HG02623 (cell line): ENCODE results near the gene SERP1.

Experiments used
- ATAC-seq: cut with Tn5 transposase; IDR thresholded peaks from one replicate; pipeline ENCODE4 v1.9.1; 2021; ENCODE audit warnings: moderate library complexity; ENCODE audit not compliant: unreplicated experiment

The SERP1 gene

GRCh38 chr3:150546226-150547044 is at the start of gene SERP1, which contains the start of gene EIF2A:
Gene SERP1 (minus strand): TSS chr3:150546496. CDS start chr3:150546135, 361 bp downstream.
Gene EIF2A (plus strand): TSS chr3:150546787. CDS start chr3:150546803, 16 bp downstream.
- peak; percentile 90 for ATAC-seq

GRCh38 chr3:150594150-150594549 is 47.9 kb upstream of the SERP1 start:
- no peak for ATAC-seq

- no peak for ATAC-seq
Measured at GRCh38 chr3:150589759-150590158, 43.5 kb upstream of the SERP1 start.

GRCh38 chr3:150588027-150588830 is 41.9 kb upstream of the SERP1 start:
- no peak for ATAC-seq

- peak; percentile 53 for ATAC-seq
Measured at GRCh38 chr3:150583028-150583427, 36.7 kb upstream of the SERP1 start.

GRCh38 chr3:150582620-150583019 is 36.3 kb upstream of the SERP1 start:
- peak; percentile 58 for ATAC-seq

GRCh38 chr3:150581174-150581573 is 34.9 kb upstream of the SERP1 start:
- no peak for ATAC-seq

GRCh38 chr3:150577855-150578254 is 31.6 kb upstream of the SERP1 start:
- ATAC-seq: no peak

GRCh38 chr3:150567328-150567727 is 21.0 kb upstream of the SERP1 start:
- ATAC-seq: no peak

GRCh38 chr3:150564243-150564642 is 17.9 kb upstream of the SERP1 start:
- ATAC-seq: no peak

GRCh38 chr3:150557725-150558124 is 11.4 kb upstream of the SERP1 start:
- ATAC-seq: no peak

- ATAC-seq: no peak
Measured at GRCh38 chr3:150556792-150557191, 10.5 kb upstream of the SERP1 start.

GRCh38 chr3:150555859-150556436 is 9.7 kb upstream of the SERP1 start:
- ATAC-seq: no peak

- no peak for ATAC-seq
Measured at GRCh38 chr3:150547045-150547741, 897 bp upstream of the SERP1 start.

GRCh38 chr3:150545419-150546225 is 674 bp downstream of the SERP1 start:
- no peak for ATAC-seq

- no peak for ATAC-seq
Measured at GRCh38 chr3:150544726-150545125, 1.6 kb downstream of the SERP1 start.

- no peak for ATAC-seq
Measured at GRCh38 chr3:150544041-150544440, 2.3 kb downstream of the SERP1 start.

- ATAC-seq: no peak
Measured at GRCh38 chr3:150543531-150543930, 2.8 kb downstream of the SERP1 start.

- ATAC-seq: no peak
Measured at GRCh38 chr3:150543128-150543527, 3.2 kb downstream of the SERP1 start.

- ATAC-seq: no peak
Measured at GRCh38 chr3:150540991-150541390, 5.3 kb downstream of the SERP1 start.
